ENCODE data around the gene REPS2.

REPS2 gene

GRCh38 chrX:17030580-17031270 lies 84.3 kb downstream of the REPS2 start:
- TF ChIP-seq CTCF (conservative IDR thresholded peaks at IDR 0.05), result no peak

GRCh38 chrX:17031827-17032226 lies 85.4 kb downstream of the REPS2 start:
- H3K27ac ChIP-seq, result no peak overlapping the region
- TF ChIP-seq CTCF (conservative IDR thresholded peaks at IDR 0.05), result no peak

More at GRCh38 chrX:17030580-17031270, 84.3 kb downstream of the REPS2 start:
- H3K27ac ChIP-seq, result no peak overlapping the region

- TF ChIP-seq CTCF (conservative IDR thresholded peaks at IDR 0.05), result no peak
- no peak overlapping the region for H3K27ac ChIP-seq
Measured at GRCh38 chrX:17032351-17032750, 85.9 kb downstream of the REPS2 start.

- no peak overlapping the region for H3K27ac ChIP-seq
- no peak for TF ChIP-seq CTCF (conservative IDR thresholded peaks at IDR 0.05)
Measured at GRCh38 chrX:17033225-17033624, 86.8 kb downstream of the REPS2 start.

- TF ChIP-seq CTCF (conservative IDR thresholded peaks at IDR 0.05), result no peak
- no peak overlapping the region for H3K27ac ChIP-seq
Measured at GRCh38 chrX:17035111-17035510, 88.7 kb downstream of the REPS2 start.

GRCh38 chrX:17036171-17036961 lies 89.9 kb downstream of the REPS2 start:
- TF ChIP-seq CTCF (conservative IDR thresholded peaks at IDR 0.05), result no peak
- H3K27ac ChIP-seq, result peak overlapping the region; percentile 23; the same call in 1 of the 2 replicates

- TF ChIP-seq CTCF (conservative IDR thresholded peaks at IDR 0.05), result no peak
- no peak overlapping the region for H3K27ac ChIP-seq
Measured at GRCh38 chrX:17038277-17038676, 91.8 kb downstream of the REPS2 start.

All from VCaP (cell line).